ENCODE results near the gene CPA3. TPM values are rescaled to one million over a fixed set of nuclear protein-coding genes. Genes with fewer than 3 reads are reported as not detected.

CPA3 gene
- total and polyA plus RNA-seq, 4 donors: 0.42 to 8.6 (median 1.9) TPM; not detected in 1

- no peaks in the 10 kb centered on the region for H3K27me3 ChIP-seq (ENCODE audit: control insufficient read depth in 4 of 4, insufficient read depth in 4 of 4, low read length in 3 of 4)
- H3K4me1 ChIP-seq (ENCODE audit: control insufficient read depth in 4 of 4, insufficient read depth in 4 of 4, low read length in 3 of 4): no peaks in the 10 kb centered on the region
- H3K4me3 ChIP-seq (ENCODE audit: low read depth in 1 of 3, low read length in 3 of 3): no peak overlapping the region
- TF ChIP-seq SP1 (IDR thresholded peaks at IDR 0.05): no peak
- H3K36me3 ChIP-seq (ENCODE audit: control insufficient read depth in 4 of 4, insufficient read depth in 3 of 4, low read depth in 1 of 4, low read length in 3 of 4): no peaks in the 10 kb centered on the region
- no peak for DNase-seq (ENCODE audit: low spot score)
- WGBS: 45% methylated on average over 1 of the region's 1 CpG
- H3K27ac ChIP-seq (ENCODE audit: low read depth in 1 of 2, low read length in 2 of 2): no peak overlapping the region
- H3K9me3 ChIP-seq (ENCODE audit: control insufficient read depth in 4 of 4, low read length in 3 of 4): peaks cover 0 to 2% (median 0%) of the 10 kb centered on the region in 4 donors
- H3K9ac ChIP-seq (ENCODE audit: low read depth in 1 of 2, low read length in 2 of 2): no peak overlapping the region
These were observed 42.1 kb upstream of the CPA3 start for GRCh38 chr3:148823026-148823425.

- H3K4me3 ChIP-seq (ENCODE audit: low read depth in 1 of 3, low read length in 3 of 3): no peak overlapping the region
- no peaks in the 10 kb centered on the region for H3K27me3 ChIP-seq (ENCODE audit: control insufficient read depth in 4 of 4, insufficient read depth in 4 of 4, low read length in 3 of 4)
- H3K9me3 ChIP-seq (ENCODE audit: control insufficient read depth in 4 of 4, low read length in 3 of 4): peaks cover 0 to 2% (median 0%) of the 10 kb centered on the region in 4 donors
- no peak overlapping the region for H3K27ac ChIP-seq (ENCODE audit: low read depth in 1 of 2, low read length in 2 of 2)
- H3K9ac ChIP-seq (ENCODE audit: low read depth in 1 of 2, low read length in 2 of 2): no peak overlapping the region
- H3K4me1 ChIP-seq (ENCODE audit: control insufficient read depth in 4 of 4, insufficient read depth in 4 of 4, low read length in 3 of 4): no peaks in the 10 kb centered on the region
- no peaks in the 10 kb centered on the region for H3K36me3 ChIP-seq (ENCODE audit: control insufficient read depth in 4 of 4, insufficient read depth in 3 of 4, low read depth in 1 of 4, low read length in 3 of 4)
- TF ChIP-seq EGR1 (IDR thresholded peaks at IDR 0.05; ENCODE audit: low read depth in 2 of 2): no peak
- TF ChIP-seq HNF4G (IDR thresholded peaks at IDR 0.05): no peak
- TF ChIP-seq ZBTB33 (IDR thresholded peaks at IDR 0.05): no peak
- TF ChIP-seq CTCF (IDR thresholded peaks at IDR 0.05; ENCODE audit: low read depth, low read length, missing input control): no peak
- no peak for TF ChIP-seq GABPA (IDR thresholded peaks at IDR 0.05 in 1 of 2, conservative IDR thresholded peaks at IDR 0.05 in 1 of 2)
- 81% methylated on average over 3 of the region's 3 CpGs for WGBS
- DNase-seq (ENCODE audit: low spot score): no peak
These were observed 39.6 kb upstream of the CPA3 start for GRCh38 chr3:148825476-148825875.

- Histone ChIP-seq H3K36me3 (ENCODE audit: control insufficient read depth in 4 of 4, insufficient read depth in 3 of 4, low read depth in 1 of 4, low read length in 3 of 4) (no peaks in the 10 kb centered on the region), H3K9ac (ENCODE audit: low read depth in 1 of 2, low read length in 2 of 2) (no peak within 1 kb of the TSS), H3K27me3 (ENCODE audit: control insufficient read depth in 4 of 4, insufficient read depth in 4 of 4, low read length in 3 of 4) (no peaks in the 10 kb centered on the region), H3K27ac (ENCODE audit: low read depth in 1 of 2, low read length in 2 of 2) (no peak within 1 kb of the TSS), H3K9me3 (ENCODE audit: control insufficient read depth in 4 of 4, low read length in 3 of 4) (no peaks in the 10 kb centered on the region), H3K4me1 (ENCODE audit: control insufficient read depth in 4 of 4, insufficient read depth in 4 of 4, low read length in 3 of 4) (no peaks in the 10 kb centered on the region), H3K4me3 (ENCODE audit: low read depth in 1 of 3, low read length in 3 of 3) (no peak within 1 kb of the TSS)
- TF ChIP-seq HNF4G (IDR thresholded peaks at IDR 0.05) (no peak), EGR1 (IDR thresholded peaks at IDR 0.05; ENCODE audit: low read depth in 2 of 2) (no peak), SP1 (IDR thresholded peaks at IDR 0.05) (no peak), YY1 (IDR thresholded peaks at IDR 0.05) (no peak), HNF4A (conservative IDR thresholded peaks at IDR 0.05) (no peak), REST (IDR thresholded peaks at IDR 0.05) (no peak), TAF1 (conservative IDR thresholded peaks at IDR 0.05) (no peak), FOXA1 (IDR thresholded peaks at IDR 0.05) (no peak), ATF3 (IDR thresholded peaks at IDR 0.05) (no peak), NR2F2 (IDR thresholded peaks at IDR 0.05) (no peak), MAX (IDR thresholded peaks at IDR 0.05) (no peak), ZBTB33 (IDR thresholded peaks at IDR 0.05) (no peak)
- no peak for DNase-seq (ENCODE audit: low spot score)
These were observed 37.5 kb upstream of the CPA3 start, which contains the start of gene CPB1 for GRCh38 chr3:148827585-148827984. Gene CPB1, plus strand, starts transcription at chr3:148827811. Its CDS starts 13 bp downstream, at chr3:148827824.

Measured in liver (tissue), 9 donors.